H1 (cell line): ENCODE results near the gene INPP5J. TPM values are rescaled to one million over a fixed set of nuclear protein-coding genes. Genes with fewer than 3 reads are reported as not detected.

Source experiments
- CTCF ChIA-PET: fragments of 300-600 bp; sonication (Branson Sonifier 250); formaldehyde crosslinking; loops from one replicate; lab custom pipeline; 2021; ENCODE audit not compliant: partially characterized antibody; lab: Charles Lee
- POLR2A ChIA-PET: fragments of 300-600 bp; sonication (Branson Sonifier 250); formaldehyde crosslinking; loops from one replicate; lab custom pipeline; 2021; ENCODE audit warnings: inconsistent platforms; ENCODE audit not compliant: partially characterized antibody; lab: Charles Lee
- DNase-seq, 2 experiments: peaks; one replicate each; pipeline versions ENCODE4 v3.0.0 to v3.0.0-alpha.2; 2010 to 2022; ENCODE audit warnings: low spot score in 2 of 2, low read depth in 1 of 2, mixed read lengths in 1 of 2
- FAIRE-seq: peaks from 2 replicates; lab custom pipeline; 2011; peaks lifted over from hg19 to GRCh38; lab: Jason Lieb, UNC
- H2AFZ ChIP-seq: 2 replicates; pipeline ENCODE4 v1.8.1; 2012; ENCODE audit warnings: low read length, inconsistent platforms
- H2AK5ac ChIP-seq: 2 replicates; pipeline ENCODE4 v1.6.1; 2013; ENCODE audit warnings: low read depth, low read length
- H2BK120ac ChIP-seq: replicated peaks from 2 replicates; pipeline ENCODE3; 2013; ENCODE audit warnings: low read depth, low read length, inconsistent platforms
- H2BK12ac ChIP-seq: 2 replicates; pipeline ENCODE4 v1.6.1; 2013; ENCODE audit warnings: low read depth, low read length
- H2BK15ac ChIP-seq: 2 replicates; pipeline ENCODE4 v1.6.1; 2013; ENCODE audit warnings: low read length
- H2BK20ac ChIP-seq: 2 replicates; pipeline ENCODE4 v1.6.1; 2013; ENCODE audit warnings: low read length
- H2BK5ac ChIP-seq: 2 replicates; pipeline ENCODE4 v1.6.1; 2013; ENCODE audit warnings: low read depth, low read length
- H3K14ac ChIP-seq: 2 replicates; pipeline ENCODE4 v1.6.1; 2013; ENCODE audit warnings: inconsistent platforms; ENCODE audit not compliant: insufficient read length
- H3K18ac ChIP-seq: 2 replicates; pipeline ENCODE4 v1.6.1; 2013; ENCODE audit warnings: low read length; ENCODE audit errors: extremely low read depth
- H3K23ac ChIP-seq: 2 replicates; pipeline ENCODE4 v1.6.1; 2013; ENCODE audit warnings: inconsistent platforms; ENCODE audit not compliant: insufficient read length
- H3K23me2 ChIP-seq: 2 replicates; pipeline ENCODE4 v1.6.1; 2013; ENCODE audit warnings: low read depth, low read length
- H3K27ac ChIP-seq: 2 replicates; pipeline ENCODE4 v1.6.1; 2011; ENCODE audit warnings: low read depth, low read length, inconsistent platforms
- H3K27me3 ChIP-seq, 4 experiments: replicated peaks in 1 of 4; 1 replicate in 1 of 4; 2 replicates in 3 of 4; pipeline versions ENCODE4 v1.6.1 to v1.8.1; 2011 to 2013; ENCODE audit warnings: low read length in 3 of 4, mild to moderate bottlenecking in 3 of 4, inconsistent platforms in 2 of 4, mixed read lengths in 2 of 4, moderate library complexity in 1 of 4; ENCODE audit not compliant: control insufficient read depth in 3 of 4, insufficient read depth in 3 of 4; ENCODE audit errors: extremely low read depth in 1 of 4
- H3K36me3 ChIP-seq, 4 experiments: 2 replicates each; pipeline versions ENCODE4 v1.6.1 to v1.8.1; 2011 to 2013; ENCODE audit warnings: mild to moderate bottlenecking in 4 of 4, low read length in 3 of 4, moderate library complexity in 2 of 4, control low read depth in 1 of 4, inconsistent platforms in 1 of 4; ENCODE audit not compliant: insufficient read depth in 4 of 4, control insufficient read depth in 2 of 4
- H3K4ac ChIP-seq: replicated peaks from 2 replicates; pipeline ENCODE3; 2013; ENCODE audit warnings: low read length, low read depth, mixed read lengths, inconsistent platforms; ENCODE audit not compliant: insufficient read length
- H3K4me1 ChIP-seq, 4 experiments: replicated peaks in 1 of 4; 1 replicate in 1 of 4; 2 replicates in 3 of 4; pipeline versions ENCODE4 v1.6.1 to v1.8.1; 2011 to 2013; ENCODE audit warnings: low read length in 3 of 4, inconsistent platforms in 2 of 4, mixed read lengths in 1 of 4; ENCODE audit not compliant: insufficient read depth in 4 of 4, control insufficient read depth in 3 of 4
- H3K4me2 ChIP-seq, 2 experiments: 2 replicates each; pipeline versions ENCODE4 v1.6.1 to v1.8.1; 2011 to 2013; ENCODE audit warnings: low read depth in 2 of 2, low read length in 2 of 2, control low read depth in 1 of 2, inconsistent platforms in 1 of 2, mild to moderate bottlenecking in 1 of 2; ENCODE audit not compliant: insufficient read depth in 1 of 2
- H3K4me3 ChIP-seq, 4 experiments: fragments of 200-600, 300-600 bp in 1 of 4; sonication (generic), shearing (Covaris generic), sonication (Bioruptor Twin) in 1 of 4; 2 replicates each; pipeline versions ENCODE4 v1.5.1 to v1.8.1; 2011 to 2016; ENCODE audit warnings: low read length in 4 of 4, low read depth in 3 of 4, control low read depth in 2 of 4, inconsistent platforms in 2 of 4, mild to moderate bottlenecking in 2 of 4, mixed read lengths in 1 of 4, moderate library complexity in 1 of 4; ENCODE audit not compliant: insufficient read depth in 2 of 4; ENCODE audit errors: extremely low read depth in 1 of 4
- H3K56ac ChIP-seq: replicated peaks from 2 replicates; pipeline ENCODE3; 2013; ENCODE audit warnings: low read depth, mild to moderate bottlenecking, mixed read lengths, low read length, inconsistent platforms; ENCODE audit not compliant: insufficient read length
- H3K79me1 ChIP-seq: 2 replicates; pipeline ENCODE4 v1.6.1; 2013; ENCODE audit warnings: low read depth, low read length, control low read depth
- H3K79me2 ChIP-seq, 2 experiments: 2 replicates each; pipeline versions ENCODE4 v1.6.1 to v1.8.1; 2012 to 2013; ENCODE audit warnings: low read length in 2 of 2, mild to moderate bottlenecking in 2 of 2, inconsistent platforms in 1 of 2; ENCODE audit not compliant: insufficient read depth in 2 of 2, control insufficient read depth in 1 of 2
- H3K9ac ChIP-seq, 4 experiments: replicated peaks in 1 of 4; 1 replicate in 1 of 4; 2 replicates in 3 of 4; pipeline versions ENCODE4 v1.6.1 to v1.8.1; 2011 to 2013; ENCODE audit warnings: low read depth in 3 of 4, low read length in 3 of 4, control low read depth in 2 of 4, mild to moderate bottlenecking in 2 of 4, moderate library complexity in 2 of 4, inconsistent platforms in 1 of 4; ENCODE audit errors: extremely low read depth in 1 of 4
- H3K9me3 ChIP-seq, 2 experiments: 2 replicates each; pipeline versions ENCODE4 v1.6.1 to v1.8.1; 2012 to 2013; ENCODE audit warnings: mild to moderate bottlenecking in 2 of 2, moderate library complexity in 2 of 2, control low read depth in 1 of 2, inconsistent platforms in 1 of 2, low read depth in 1 of 2, low read length in 1 of 2, mixed read lengths in 1 of 2; ENCODE audit not compliant: insufficient read depth in 2 of 2
- H4K20me1 ChIP-seq, 2 experiments: replicated peaks in 1 of 2; 2 replicates each; pipeline versions ENCODE3 to v1.8.1; 2011 to 2013; ENCODE audit warnings: inconsistent platforms in 2 of 2, low read length in 2 of 2, mild to moderate bottlenecking in 1 of 2; ENCODE audit not compliant: insufficient read depth in 2 of 2, control insufficient read depth in 1 of 2
- H4K5ac ChIP-seq: 2 replicates; pipeline ENCODE4 v1.6.1; 2013; ENCODE audit warnings: low read length, low read depth, mixed read lengths, inconsistent platforms; ENCODE audit not compliant: insufficient read length
- H4K8ac ChIP-seq: 2 replicates; pipeline ENCODE4 v1.8.0; 2013; ENCODE audit warnings: mild to moderate bottlenecking, moderate library complexity, low read length, inconsistent platforms; ENCODE audit not compliant: insufficient read depth; ENCODE audit errors: extremely low read depth
- H4K91ac ChIP-seq: replicated peaks from 2 replicates; pipeline ENCODE3; 2013; ENCODE audit warnings: low read length, mixed read lengths, inconsistent platforms; ENCODE audit not compliant: insufficient read length
- ATF3 ChIP-seq: IDR thresholded peaks from 2 replicates; pipeline ENCODE4 v1.6.1; 2011; ENCODE audit warnings: low read depth, mild to moderate bottlenecking, low read length; ENCODE audit not compliant: insufficient read depth
- CBX5 ChIP-seq: fragments of 300-800, 300-1000 bp; sonication (generic); IDR thresholded peaks from 2 replicates; pipeline ENCODE4 v1.7.1; 2016; ENCODE audit warnings: antibody characterized with exemption, low read length, low read depth
- CEBPB ChIP-seq: IDR thresholded peaks from 2 replicates; pipeline ENCODE4 v1.6.1; 2012; ENCODE audit warnings: low read depth, low read length
- GTF2F1 ChIP-seq: IDR thresholded peaks from 2 replicates; pipeline ENCODE4 v1.6.1; 2012; ENCODE audit warnings: low read depth, low read length, improper control_type of control experiment, borderline replicate concordance
- KDM1A ChIP-seq: fragments of 200-600, 300-600 bp; sonication (generic); IDR thresholded peaks from 2 replicates; pipeline ENCODE4 v1.7.1; 2016; ENCODE audit warnings: mild to moderate bottlenecking, low read length, borderline replicate concordance
- POLR2A ChIP-seq, 2 experiments: IDR thresholded peaks; 1 replicate in 1 of 2; 2 replicates in 1 of 2; pipeline ENCODE4 v1.6.1; 2011; ENCODE audit warnings: low read depth in 2 of 2, low read length in 2 of 2, mild to moderate bottlenecking in 2 of 2; ENCODE audit errors: control extremely low read depth in 1 of 2
- POU5F1 ChIP-seq: IDR thresholded peaks from 2 replicates; pipeline ENCODE4 v1.6.1; 2011; ENCODE audit warnings: low read depth, mild to moderate bottlenecking, low read length, moderate library complexity
- SIRT6 ChIP-seq: IDR thresholded peaks from one replicate; pipeline ENCODE4 v1.7.1; 2012; ENCODE audit warnings: low read length, inconsistent platforms
- TAF1 ChIP-seq: IDR thresholded peaks from 2 replicates; pipeline ENCODE4 v1.6.1; 2011; ENCODE audit warnings: mild to moderate bottlenecking, low read depth, low read length
- YY1 ChIP-seq: IDR thresholded peaks from 2 replicates; pipeline ENCODE4 v1.6.1; 2011; ENCODE audit warnings: low read depth, mild to moderate bottlenecking, low read length
- WGBS, 2 experiments: shearing (Covaris generic) in 1 of 2; methylation state at CpG; one replicate each; pipeline versions ENCODE4 v1.1.6 to v1.1.7; 2013 to 2015; ENCODE audit warnings: low lambda C conversion rate in 2 of 2, mixed read lengths in 2 of 2, inconsistent platforms in 1 of 2, low coverage in 1 of 2, missing lambda C conversion rate in 1 of 2; ENCODE audit not compliant: insufficient replicate concordance in 2 of 2, insufficient coverage in 1 of 2, insufficient read length in 1 of 2; ENCODE audit errors: extremely low coverage in 1 of 2, missing lambda C conversion rate in 1 of 2; 5-methylcytosine and 5-hydroxymethylcytosine counted together
- polyA plus RNA-seq, 7 experiments: library from polyadenylated mRNA; depleted of rRNA in 3 of 7; stranded (reverse) in 5 of 7; unstranded in 2 of 7; fragments of >200 nt in 5 of 7; fragments of 200-250 nt in 2 of 7; gene quantifications; 1 replicate in 5 of 7; 2 replicates in 1 of 7; 4 replicates in 1 of 7; pipeline versions ENCODE4 v1.2.1 to v1.2.3, GENCODE V29; 2011 to 2013; ENCODE audit warnings: missing spikeins in 2 of 7, mixed read lengths in 2 of 7
- total RNA-seq: library from RNA; stranded (reverse); fragmentation: NEBNext Ultra II Directional; extraction: Animal tissue kit (Norgen Biotek cat#: 25700); gene quantifications from 2 replicates; pipeline ENCODE4 v1.2.1, GENCODE V29; 2021

Gene INPP5J
- total and polyA plus RNA-seq, 2 of the 8 experiments (the other 6 are each of a cell fraction or from before 2014, with no cell fraction given), result 5.4 to 6.0 TPM

GRCh38 chr22:31176923-31177322 is 54.2 kb downstream of the INPP5J start:
- Histone ChIP-seq H2AK5ac (no peak overlapping the region), H3K4me3 (no peak overlapping the region), H3K79me1 (peaks cover 4% of the 10 kb centered on the region), H4K91ac (no peak overlapping the region), H3K27me3 (no peaks in the 10 kb centered on the region), H3K9me3 (no peaks in the 10 kb centered on the region), H3K4me1 (no peaks in the 10 kb centered on the region), H2BK15ac (no peak overlapping the region), H2BK5ac (no peak overlapping the region), H3K27ac (no peak overlapping the region), H4K5ac (no peak overlapping the region), H3K14ac (no peak overlapping the region), H3K56ac (no peak overlapping the region), H2AFZ (no peak overlapping the region), H2BK120ac (no peak overlapping the region), H3K36me3 (no peaks in the 10 kb centered on the region), H3K23me2 (no peaks in the 10 kb centered on the region), H3K23ac (no peak overlapping the region), H3K4me2 (no peak overlapping the region), H3K18ac (no peak overlapping the region), H2BK20ac (no peak overlapping the region), H2BK12ac (no peak overlapping the region), H4K8ac (no peak overlapping the region), H3K9ac (peak overlapping the region in 1 of 4 experiments; percentile 48; a peak in 1 of 7 replicates), H3K79me2 (no peaks in the 10 kb centered on the region; a peak in 1 of 4 replicates), H3K4ac (no peak overlapping the region), H4K20me1 (peaks cover 0 to 2% of the 10 kb centered on the region in 2 experiments)
- TF ChIP-seq CEBPB (no peak), KDM1A (no peak), YY1 (no peak), TAF1 (no peak), GTF2F1 (no peak), POU5F1 (no peak), SIRT6 (no peak), ATF3 (no peak), CBX5 (no peak), POLR2A (IDR thresholded peaks at IDR 0.05; ENCODE audit: control extremely low read depth in 1 of 2, low read depth in 2 of 2, low read length in 2 of 2) (no peak)
- ChIA-PET CTCF (interaction anchor here (1.8 kb wide), 1 partner anchor 22 kb away, joined by 5 read pairs; no protein-coding TSS in a partner anchor), POLR2A (no interaction called here)
- DNase-seq, result no peak
- no peak for FAIRE-seq
- 93% methylated on average over 1 of the region's 1 CpG; no CpG with 5 or more reads in 1 of the 2 experiments for WGBS, 2 experiments
